H1 (cell line): ENCODE measurements around the gene HOXA13. TPM values are rescaled to one million over a fixed set of nuclear protein-coding genes. Genes with fewer than 3 reads are reported as not detected.

Experiments used
- CTCF ChIA-PET: fragments of 300-600 bp; sonication (Branson Sonifier 250); formaldehyde crosslinking; loops from one replicate; lab custom pipeline; 2021; ENCODE audit not compliant: partially characterized antibody; lab: Charles Lee
- POLR2A ChIA-PET: fragments of 300-600 bp; sonication (Branson Sonifier 250); formaldehyde crosslinking; loops from one replicate; lab custom pipeline; 2021; ENCODE audit warnings: inconsistent platforms; ENCODE audit not compliant: partially characterized antibody; lab: Charles Lee
- DNase-seq, 2 experiments: peaks; one replicate each; pipeline versions ENCODE4 v3.0.0 to v3.0.0-alpha.2; 2010 to 2022; ENCODE audit warnings: low spot score in 2 of 2, low read depth in 1 of 2, mixed read lengths in 1 of 2
- FAIRE-seq: peaks from 2 replicates; lab custom pipeline; 2011; peaks lifted over from hg19 to GRCh38; lab: Jason Lieb, UNC
- H2AFZ ChIP-seq: 2 replicates; pipeline ENCODE4 v1.8.1; 2012; ENCODE audit warnings: low read length, inconsistent platforms
- H2AK5ac ChIP-seq: 2 replicates; pipeline ENCODE4 v1.6.1; 2013; ENCODE audit warnings: low read depth, low read length
- H2BK120ac ChIP-seq: replicated peaks from 2 replicates; pipeline ENCODE3; 2013; ENCODE audit warnings: low read depth, low read length, inconsistent platforms
- H2BK12ac ChIP-seq: 2 replicates; pipeline ENCODE4 v1.6.1; 2013; ENCODE audit warnings: low read depth, low read length
- H2BK15ac ChIP-seq: 2 replicates; pipeline ENCODE4 v1.6.1; 2013; ENCODE audit warnings: low read length
- H2BK20ac ChIP-seq: 2 replicates; pipeline ENCODE4 v1.6.1; 2013; ENCODE audit warnings: low read length
- H2BK5ac ChIP-seq: 2 replicates; pipeline ENCODE4 v1.6.1; 2013; ENCODE audit warnings: low read depth, low read length
- H3K14ac ChIP-seq: 2 replicates; pipeline ENCODE4 v1.6.1; 2013; ENCODE audit warnings: inconsistent platforms; ENCODE audit not compliant: insufficient read length
- H3K18ac ChIP-seq: 2 replicates; pipeline ENCODE4 v1.6.1; 2013; ENCODE audit warnings: low read length; ENCODE audit errors: extremely low read depth
- H3K23ac ChIP-seq: 2 replicates; pipeline ENCODE4 v1.6.1; 2013; ENCODE audit warnings: inconsistent platforms; ENCODE audit not compliant: insufficient read length
- H3K23me2 ChIP-seq: 2 replicates; pipeline ENCODE4 v1.6.1; 2013; ENCODE audit warnings: low read depth, low read length
- H3K27ac ChIP-seq: 2 replicates; pipeline ENCODE4 v1.6.1; 2011; ENCODE audit warnings: low read depth, low read length, inconsistent platforms
- H3K27me3 ChIP-seq, 4 experiments: replicated peaks in 1 of 4; 1 replicate in 1 of 4; 2 replicates in 3 of 4; pipeline versions ENCODE4 v1.6.1 to v1.8.1; 2011 to 2013; ENCODE audit warnings: low read length in 3 of 4, mild to moderate bottlenecking in 3 of 4, inconsistent platforms in 2 of 4, mixed read lengths in 2 of 4, moderate library complexity in 1 of 4; ENCODE audit not compliant: control insufficient read depth in 3 of 4, insufficient read depth in 3 of 4; ENCODE audit errors: extremely low read depth in 1 of 4
- H3K36me3 ChIP-seq, 4 experiments: 2 replicates each; pipeline versions ENCODE4 v1.6.1 to v1.8.1; 2011 to 2013; ENCODE audit warnings: mild to moderate bottlenecking in 4 of 4, low read length in 3 of 4, moderate library complexity in 2 of 4, control low read depth in 1 of 4, inconsistent platforms in 1 of 4; ENCODE audit not compliant: insufficient read depth in 4 of 4, control insufficient read depth in 2 of 4
- H3K4ac ChIP-seq: replicated peaks from 2 replicates; pipeline ENCODE3; 2013; ENCODE audit warnings: low read length, low read depth, mixed read lengths, inconsistent platforms; ENCODE audit not compliant: insufficient read length
- H3K4me1 ChIP-seq, 4 experiments: replicated peaks in 1 of 4; 1 replicate in 1 of 4; 2 replicates in 3 of 4; pipeline versions ENCODE4 v1.6.1 to v1.8.1; 2011 to 2013; ENCODE audit warnings: low read length in 3 of 4, inconsistent platforms in 2 of 4, mixed read lengths in 1 of 4; ENCODE audit not compliant: insufficient read depth in 4 of 4, control insufficient read depth in 3 of 4
- H3K4me2 ChIP-seq, 2 experiments: 2 replicates each; pipeline versions ENCODE4 v1.6.1 to v1.8.1; 2011 to 2013; ENCODE audit warnings: low read depth in 2 of 2, low read length in 2 of 2, control low read depth in 1 of 2, inconsistent platforms in 1 of 2, mild to moderate bottlenecking in 1 of 2; ENCODE audit not compliant: insufficient read depth in 1 of 2
- H3K4me3 ChIP-seq, 4 experiments: fragments of 200-600, 300-600 bp in 1 of 4; sonication (generic), shearing (Covaris generic), sonication (Bioruptor Twin) in 1 of 4; 2 replicates each; pipeline versions ENCODE4 v1.5.1 to v1.8.1; 2011 to 2016; ENCODE audit warnings: low read length in 4 of 4, low read depth in 3 of 4, control low read depth in 2 of 4, inconsistent platforms in 2 of 4, mild to moderate bottlenecking in 2 of 4, mixed read lengths in 1 of 4, moderate library complexity in 1 of 4; ENCODE audit not compliant: insufficient read depth in 2 of 4; ENCODE audit errors: extremely low read depth in 1 of 4
- H3K56ac ChIP-seq: replicated peaks from 2 replicates; pipeline ENCODE3; 2013; ENCODE audit warnings: low read depth, mild to moderate bottlenecking, mixed read lengths, low read length, inconsistent platforms; ENCODE audit not compliant: insufficient read length
- H3K79me1 ChIP-seq: 2 replicates; pipeline ENCODE4 v1.6.1; 2013; ENCODE audit warnings: low read depth, low read length, control low read depth
- H3K79me2 ChIP-seq, 2 experiments: 2 replicates each; pipeline versions ENCODE4 v1.6.1 to v1.8.1; 2012 to 2013; ENCODE audit warnings: low read length in 2 of 2, mild to moderate bottlenecking in 2 of 2, inconsistent platforms in 1 of 2; ENCODE audit not compliant: insufficient read depth in 2 of 2, control insufficient read depth in 1 of 2
- H3K9ac ChIP-seq, 4 experiments: replicated peaks in 1 of 4; 1 replicate in 1 of 4; 2 replicates in 3 of 4; pipeline versions ENCODE4 v1.6.1 to v1.8.1; 2011 to 2013; ENCODE audit warnings: low read depth in 3 of 4, low read length in 3 of 4, control low read depth in 2 of 4, mild to moderate bottlenecking in 2 of 4, moderate library complexity in 2 of 4, inconsistent platforms in 1 of 4; ENCODE audit errors: extremely low read depth in 1 of 4
- H3K9me3 ChIP-seq, 2 experiments: 2 replicates each; pipeline versions ENCODE4 v1.6.1 to v1.8.1; 2012 to 2013; ENCODE audit warnings: mild to moderate bottlenecking in 2 of 2, moderate library complexity in 2 of 2, control low read depth in 1 of 2, inconsistent platforms in 1 of 2, low read depth in 1 of 2, low read length in 1 of 2, mixed read lengths in 1 of 2; ENCODE audit not compliant: insufficient read depth in 2 of 2
- H4K20me1 ChIP-seq, 2 experiments: replicated peaks in 1 of 2; 2 replicates each; pipeline versions ENCODE3 to v1.8.1; 2011 to 2013; ENCODE audit warnings: inconsistent platforms in 2 of 2, low read length in 2 of 2, mild to moderate bottlenecking in 1 of 2; ENCODE audit not compliant: insufficient read depth in 2 of 2, control insufficient read depth in 1 of 2
- H4K5ac ChIP-seq: 2 replicates; pipeline ENCODE4 v1.6.1; 2013; ENCODE audit warnings: low read length, low read depth, mixed read lengths, inconsistent platforms; ENCODE audit not compliant: insufficient read length
- H4K8ac ChIP-seq: 2 replicates; pipeline ENCODE4 v1.8.0; 2013; ENCODE audit warnings: mild to moderate bottlenecking, moderate library complexity, low read length, inconsistent platforms; ENCODE audit not compliant: insufficient read depth; ENCODE audit errors: extremely low read depth
- H4K91ac ChIP-seq: replicated peaks from 2 replicates; pipeline ENCODE3; 2013; ENCODE audit warnings: low read length, mixed read lengths, inconsistent platforms; ENCODE audit not compliant: insufficient read length
- MAFK ChIP-seq: IDR thresholded peaks from 2 replicates; pipeline ENCODE4 v1.6.1; 2012; ENCODE audit warnings: low read depth, mild to moderate bottlenecking, improper control_type of control experiment, low read length
- MAX ChIP-seq: IDR thresholded peaks from 2 replicates; pipeline ENCODE4 v1.6.1; 2012; ENCODE audit warnings: inconsistent platforms
- RNF2 ChIP-seq: fragments of 200-900, 300-1000 bp; sonication (generic); IDR thresholded peaks from 2 replicates; pipeline ENCODE4 v1.7.1; 2016; ENCODE audit warnings: borderline replicate concordance, low read depth, mild to moderate bottlenecking, antibody characterized with exemption, low read length; ENCODE audit not compliant: poor library complexity, severe bottlenecking; ENCODE audit errors: missing control alignments
- RXRA ChIP-seq: IDR thresholded peaks from 2 replicates; pipeline ENCODE4 v1.6.1; 2011; ENCODE audit warnings: low read depth, mild to moderate bottlenecking, low read length, moderate library complexity; ENCODE audit not compliant: insufficient read depth
- SUZ12 ChIP-seq: fragments of 200-600 bp; sonication (generic); IDR thresholded peaks from 2 replicates; pipeline ENCODE4 v1.6.1; 2012; ENCODE audit warnings: mild to moderate bottlenecking, inconsistent platforms, low read length, moderate library complexity, mixed read lengths
- TEAD4 ChIP-seq: IDR thresholded peaks from 2 replicates; pipeline ENCODE4 v1.6.1; 2012; ENCODE audit warnings: low read depth, low read length, inconsistent platforms, mixed read lengths
- YY1 ChIP-seq: IDR thresholded peaks from 2 replicates; pipeline ENCODE4 v1.6.1; 2011; ENCODE audit warnings: low read depth, mild to moderate bottlenecking, low read length
- WGBS, 2 experiments: shearing (Covaris generic) in 1 of 2; methylation state at CpG; one replicate each; pipeline versions ENCODE4 v1.1.6 to v1.1.7; 2013 to 2015; ENCODE audit warnings: low lambda C conversion rate in 2 of 2, mixed read lengths in 2 of 2, inconsistent platforms in 1 of 2, low coverage in 1 of 2, missing lambda C conversion rate in 1 of 2; ENCODE audit not compliant: insufficient replicate concordance in 2 of 2, insufficient coverage in 1 of 2, insufficient read length in 1 of 2; ENCODE audit errors: extremely low coverage in 1 of 2, missing lambda C conversion rate in 1 of 2; 5-methylcytosine and 5-hydroxymethylcytosine counted together
- long read RNA-seq, 2 experiments: library from RNA in 1 of 2; library from capped mRNA in 1 of 2; stranded (forward); transcript quantifications; one replicate each; pipeline ENCODE4 v2.0.0, GENCODE V29; 2021; ENCODE audit warnings: inconsistent platforms in 1 of 2
- polyA minus RNA-seq, 3 experiments: library from RNA; depleted of rRNA, polyadenylated mRNA; stranded (reverse); fragments of >200 nt; gene quantifications; 1 replicate in 2 of 3; 2 replicates in 1 of 3; pipeline ENCODE4 v1.2.3, GENCODE V29; 2011
- polyA plus RNA-seq, 7 experiments: library from polyadenylated mRNA; depleted of rRNA in 3 of 7; stranded (reverse) in 5 of 7; unstranded in 2 of 7; fragments of >200 nt in 5 of 7; fragments of 200-250 nt in 2 of 7; gene quantifications; 1 replicate in 5 of 7; 2 replicates in 1 of 7; 4 replicates in 1 of 7; pipeline versions ENCODE4 v1.2.1 to v1.2.3, GENCODE V29; 2011 to 2013; ENCODE audit warnings: missing spikeins in 2 of 7, mixed read lengths in 2 of 7
- total RNA-seq: library from RNA; stranded (reverse); fragmentation: NEBNext Ultra II Directional; extraction: Animal tissue kit (Norgen Biotek cat#: 25700); gene quantifications from 2 replicates; pipeline ENCODE4 v1.2.1, GENCODE V29; 2021

The HOXA13 gene
- total RNA-seq (not detected in 2 replicates), polyA plus RNA-seq (2011; rRNA removed) (not detected in 2 replicates), polyA minus RNA-seq (2011; rRNA and poly(A)+ RNA removed) (not detected in 2 replicates)
- polyA plus RNA-seq (2011; cell fraction: cytosol; rRNA removed): not detected
- not detected for polyA plus RNA-seq (2011; cell fraction: nucleus; rRNA removed)
- polyA plus RNA-seq (2012, experiment 1 of 2): 0.07 TPM in 1 of 4 replicates, not detected in the others
- polyA plus RNA-seq (2012, experiment 2 of 2): not detected
- polyA plus RNA-seq (2013, experiment 1 of 2): not detected
- not detected for polyA plus RNA-seq (2013, experiment 2 of 2)
- not detected for polyA minus RNA-seq (2011; cell fraction: cytosol; rRNA and poly(A)+ RNA removed)
- not detected for polyA minus RNA-seq (2011; cell fraction: nucleus; rRNA and poly(A)+ RNA removed)
- long read RNA-seq, experiment 1: 0 reads
- long read RNA-seq, experiment 2: 0 reads

GRCh38 chr7:27199849-27200760 is at the start of gene HOXA13:
TSS of gene HOXA13 (minus strand) at chr7:27200091. CDS start at chr7:27200077, 14 bp downstream.
- Histone ChIP-seq H3K27ac (no peak within 1 kb of the TSS), H3K79me2 (no peaks in the 10 kb centered on the region), H3K9me3 (no peaks in the 10 kb centered on the region; a peak in 1 of 4 replicates), H3K23ac (no peak within 1 kb of the TSS), H2BK12ac (no peak within 1 kb of the TSS), H3K9ac (no peak within 1 kb of the TSS), H3K79me1 (no peaks in the 10 kb centered on the region; the same call in 1 of the 2 replicates), H2AK5ac (no peak within 1 kb of the TSS), H3K56ac (no peak within 1 kb of the TSS), H3K4me3 (peak within 1 kb of the TSS in 3 of 4 experiments; percentile 5 to 46 (median 12); a peak in 3 of 8 replicates), H3K4ac (no peak within 1 kb of the TSS), H3K27me3 (peaks cover 85 to 100% (median 95%) of the 10 kb centered on the region in 4 experiments), H2BK15ac (no peak within 1 kb of the TSS), H2BK5ac (no peak within 1 kb of the TSS), H3K4me1 (peaks cover 0 to 8% (median 2%) of the 10 kb centered on the region in 4 experiments; a peak in 5 of 7 replicates), H2AFZ (no peak within 1 kb of the TSS; the same call in 1 of the 2 replicates), H4K8ac (peak within 1 kb of the TSS; percentile 78), H4K91ac (no peak within 1 kb of the TSS), H3K14ac (no peak within 1 kb of the TSS), H3K23me2 (no peaks in the 10 kb centered on the region; the same call in 1 of the 2 replicates), H3K36me3 (peaks cover 0 to 18% (median 0%) of the 10 kb centered on the region in 4 experiments; a peak in 1 of 8 replicates), H3K18ac (no peak within 1 kb of the TSS), H4K5ac (no peak within 1 kb of the TSS), H2BK120ac (no peak within 1 kb of the TSS), H3K4me2 (peak within 1 kb of the TSS; percentile 33 to 52), H4K20me1 (peaks cover 33 to 46% of the 10 kb centered on the region in 2 experiments), H2BK20ac (no peak within 1 kb of the TSS)
- 4% methylated on average over 36 of the region's 99 CpGs; no CpG with 5 or more reads in 1 of the 2 experiments for WGBS, 2 experiments
- ChIA-PET POLR2A (interaction anchor here (1.5 kb wide), 1 partner anchor 9 kb away, joined by 5 read pairs; no protein-coding TSS in a partner anchor), CTCF (interaction anchor here (1.0 to 3.9 kb wide), 8 partner anchors 9 to 862 kb away, joined by 3 to 23 read pairs (median 5); no protein-coding TSS in a partner anchor)
- peak in 1 of 2 experiments; percentile 72 for DNase-seq
- no peak for FAIRE-seq
- TF ChIP-seq TEAD4 (no peak), MAX (no peak), RNF2 (peak; percentile 80), RXRA (no peak), YY1 (no peak), SUZ12 (peak; percentile 89; the same call in 1 of the 2 replicates), MAFK (no peak)
